GM23338 (cell line): Measurements from ENCODE around the gene IL12RB1. TPM values are rescaled to one million over a fixed set of nuclear protein-coding genes. Genes with fewer than 3 reads are reported as not detected.

Experiments used
- ATAC-seq: fragments of 200-7000 bp; cut with Tn5 transposase; 3 replicates; pipeline ENCODE4 v1.9.1; 2020
- DNase-seq: peaks from one replicate; pipeline ENCODE4 v3.0.0-alpha.2; 2015; ENCODE audit warnings: low spot score
- H2AFZ ChIP-seq: fragments of 200-600 bp; sonication (generic); 2 replicates; pipeline ENCODE4 v1.8.0; 2016; ENCODE audit warnings: antibody characterized with exemption, mild to moderate bottlenecking, moderate library complexity
- H3F3A ChIP-seq: fragments of 200-600 bp; sonication (generic); replicated peaks from 2 replicates; pipeline ENCODE4 v1.8.0; 2017; ENCODE audit warnings: antibody characterized with exemption, mixed run types, low read depth
- H3K27ac ChIP-seq: fragments of 200-600 bp; sonication (generic); 2 replicates; pipeline ENCODE4 v1.6.1; 2016; ENCODE audit warnings: low read depth
- H3K27me3 ChIP-seq: fragments of 200-600 bp; sonication (generic); 2 replicates; pipeline ENCODE4 v1.8.0; 2016; ENCODE audit warnings: mild to moderate bottlenecking, mixed run types, moderate library complexity; ENCODE audit not compliant: insufficient read depth
- H3K36me3 ChIP-seq: fragments of 200-600 bp; sonication (generic); 2 replicates; pipeline ENCODE4 v1.8.0; 2016; ENCODE audit warnings: mild to moderate bottlenecking; ENCODE audit not compliant: insufficient read depth
- H3K4me1 ChIP-seq: fragments of 200-600 bp; sonication (generic); 2 replicates; pipeline ENCODE4 v1.8.0; 2016; ENCODE audit warnings: mild to moderate bottlenecking, moderate library complexity; ENCODE audit not compliant: insufficient read depth
- H3K4me2 ChIP-seq: fragments of 200-600 bp; sonication (generic); 2 replicates; pipeline ENCODE4 v1.7.1; 2017; ENCODE audit warnings: mixed run types
- H3K4me3 ChIP-seq: fragments of 200-600 bp; sonication (generic); 2 replicates; pipeline ENCODE4 v1.6.1; 2016; ENCODE audit warnings: mixed run types
- H3K79me2 ChIP-seq: fragments of 200-600 bp; sonication (generic); replicated peaks from 2 replicates; pipeline ENCODE4 v1.8.0; 2017; ENCODE audit warnings: mild to moderate bottlenecking; ENCODE audit not compliant: insufficient read depth
- H3K9me2 ChIP-seq: fragments of 200-600 bp; sonication (generic); 2 replicates; pipeline ENCODE4 v1.8.0; 2017; ENCODE audit not compliant: insufficient read depth
- H4K20me1 ChIP-seq: fragments of 200-600 bp; sonication (generic); replicated peaks from 2 replicates; pipeline ENCODE4 v1.8.0; 2017; ENCODE audit warnings: mild to moderate bottlenecking; ENCODE audit not compliant: insufficient read depth
- H3K27ac Mint-ChIP-seq: 2 replicates; pipeline ENCODE4 v1.8.0; 2020; ENCODE audit warnings: inconsistent platforms, mild to moderate bottlenecking, moderate library complexity, mixed read lengths
- H3K27me3 Mint-ChIP-seq: 3 replicates; pipeline ENCODE4 v1.8.0; 2022; ENCODE audit warnings: low read depth, mild to moderate bottlenecking, moderate library complexity, mixed read lengths, inconsistent platforms; ENCODE audit not compliant: insufficient read depth, poor library complexity
- H3K36me3 Mint-ChIP-seq: 3 replicates; pipeline ENCODE4 v1.8.0; 2021; ENCODE audit warnings: low read depth, mild to moderate bottlenecking, inconsistent platforms, moderate library complexity, mixed read lengths
- H3K4me1 Mint-ChIP-seq: 3 replicates; pipeline ENCODE4 v1.8.0; 2020; ENCODE audit warnings: mild to moderate bottlenecking, inconsistent platforms, mixed read lengths
- H3K4me3 Mint-ChIP-seq: 3 replicates; pipeline ENCODE4 v1.8.0; 2021; ENCODE audit warnings: moderate library complexity, mild to moderate bottlenecking, inconsistent platforms, mixed read lengths
- H3K9me3 Mint-ChIP-seq: 3 replicates; pipeline ENCODE4 v1.8.0; 2020; ENCODE audit warnings: moderate library complexity, mild to moderate bottlenecking, inconsistent platforms, mixed read lengths
- CREB1 ChIP-seq: fragments of 250-450 bp; sonication (Bioruptor Pico); IDR thresholded peaks from 2 replicates; pipeline ENCODE4 v1.5.0; 2020; ENCODE audit warnings: low read depth, mild to moderate bottlenecking, moderate library complexity
- EZH2 ChIP-seq: fragments of 200-600 bp; sonication (generic); IDR thresholded peaks from one replicate; pipeline ENCODE4 v1.8.0; 2017; ENCODE audit warnings: antibody characterized with exemption, mild to moderate bottlenecking, low read depth; ENCODE audit not compliant: unreplicated experiment
- EZH2phosphoT487 ChIP-seq: fragments of 200-600 bp; sonication (generic); IDR thresholded peaks from one replicate; pipeline ENCODE4 v1.8.1; 2018; ENCODE audit warnings: antibody characterized with exemption; ENCODE audit not compliant: unreplicated experiment
- NANOG ChIP-seq: IDR thresholded peaks from 2 replicates; pipeline ENCODE4 v1.6.1; 2016; ENCODE audit warnings: antibody characterized with exemption, borderline replicate concordance
- POLR2AphosphoS5 ChIP-seq: IDR thresholded peaks from 2 replicates; pipeline ENCODE4 v1.6.1; 2016; ENCODE audit warnings: antibody characterized with exemption, low read depth
- STAT1 ChIP-seq: IDR thresholded peaks from one replicate; pipeline ENCODE4 v1.6.1; 2016; ENCODE audit warnings: antibody characterized with exemption; ENCODE audit not compliant: unreplicated experiment
- polyA plus RNA-seq: library from polyadenylated mRNA; unstranded; fragments of >200 nt; fragmentation: Nextera tagmentation; extraction: Ambion mirVana; gene quantifications from 2 replicates; pipeline ENCODE4 v1.2.1, GENCODE V29; 2016
- total RNA-seq: library from RNA; depleted of rRNA; stranded (reverse); fragments of >200 nt; shearing (Covaris generic); gene quantifications from 2 replicates; pipeline ENCODE4 v1.2.3, GENCODE V29; 2014
- TF ChIP-seq, protein P1 (sequence below): IDR thresholded peaks from 2 replicates; pipeline ENCODE4 v1.6.1; 2016; ENCODE audit warnings: antibody characterized with exemption
- TF ChIP-seq, protein P2 (sequence below): IDR thresholded peaks from one replicate; pipeline ENCODE4 v1.6.1; 2018; ENCODE audit warnings: antibody characterized with exemption; ENCODE audit not compliant: unreplicated experiment
- TF ChIP-seq, protein P3 (sequence below), 2 experiments: fragments of 200-600 bp in 1 of 2; sonication (generic) in 1 of 2; conservative IDR thresholded peaks; 2 replicates each; pipeline versions ENCODE4 v1.5.1 to v1.6.1; 2016 to 2017; ENCODE audit warnings: antibody characterized with exemption in 2 of 2, low read depth in 2 of 2, mild to moderate bottlenecking in 2 of 2, moderate library complexity in 1 of 2

The IL12RB1 gene
- total and polyA plus RNA-seq, 2 experiments from 2014 or later: not detected

DNA sequence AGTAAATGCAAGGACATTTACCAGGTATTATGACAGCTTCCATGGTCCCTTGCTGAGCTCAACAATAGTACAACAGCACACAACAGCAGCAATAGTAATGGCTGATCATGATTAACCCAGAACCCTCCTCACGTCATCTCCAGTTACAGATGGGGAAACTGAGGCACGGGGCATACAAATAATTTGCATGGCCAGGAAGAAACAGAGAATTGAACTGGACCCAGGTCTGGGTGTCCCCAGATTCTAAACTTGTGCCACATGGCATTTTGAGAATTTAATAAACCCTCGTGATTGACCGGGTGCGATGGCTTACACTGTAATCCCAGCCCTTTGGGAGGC is 18.0 kb upstream of the IL12RB1 start:
- Mint-ChIP-seq H3K9me3 (no peaks in the 10 kb centered on the region), H3K27me3 (peaks cover 21% of the 10 kb centered on the region), H3K27ac (peak overlapping the region; percentile 93), H3K4me3 (peak overlapping the region; percentile 75), H3K4me1 (peaks cover 11% of the 10 kb centered on the region), H3K36me3 (no peaks in the 10 kb centered on the region; the same call in 2 of the 3 replicates)
- Histone ChIP-seq H2AFZ (peak overlapping the region; percentile 92), H3F3A (0 out of 2 replicates have a peak, but pooled peaks cover 4% of the 10 kb centered on the region), H3K4me1 (no peaks in the 10 kb centered on the region; the same call in 1 of the 2 replicates), H3K36me3 (no peaks in the 10 kb centered on the region), H3K4me3 (peak overlapping the region; percentile 59), H3K27me3 (peaks cover 16% of the 10 kb centered on the region), H3K9me2 (no peaks in the 10 kb centered on the region), H3K4me2 (peak overlapping the region; percentile 79), H3K79me2 (no peaks in the 10 kb centered on the region), H4K20me1 (no peaks in the 10 kb centered on the region), H3K27ac (no peak overlapping the region)
- no peak for TF ChIP-seq EZH2phosphoT487
- TF ChIP-seq POLR2AphosphoS5: no peak
- TF ChIP-seq, protein P1, sequence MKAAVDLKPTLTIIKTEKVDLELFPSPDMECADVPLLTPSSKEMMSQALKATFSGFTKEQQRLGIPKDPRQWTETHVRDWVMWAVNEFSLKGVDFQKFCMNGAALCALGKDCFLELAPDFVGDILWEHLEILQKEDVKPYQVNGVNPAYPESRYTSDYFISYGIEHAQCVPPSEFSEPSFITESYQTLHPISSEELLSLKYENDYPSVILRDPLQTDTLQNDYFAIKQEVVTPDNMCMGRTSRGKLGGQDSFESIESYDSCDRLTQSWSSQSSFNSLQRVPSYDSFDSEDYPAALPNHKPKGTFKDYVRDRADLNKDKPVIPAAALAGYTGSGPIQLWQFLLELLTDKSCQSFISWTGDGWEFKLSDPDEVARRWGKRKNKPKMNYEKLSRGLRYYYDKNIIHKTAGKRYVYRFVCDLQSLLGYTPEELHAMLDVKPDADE: no peak
- TF ChIP-seq, protein P2, sequence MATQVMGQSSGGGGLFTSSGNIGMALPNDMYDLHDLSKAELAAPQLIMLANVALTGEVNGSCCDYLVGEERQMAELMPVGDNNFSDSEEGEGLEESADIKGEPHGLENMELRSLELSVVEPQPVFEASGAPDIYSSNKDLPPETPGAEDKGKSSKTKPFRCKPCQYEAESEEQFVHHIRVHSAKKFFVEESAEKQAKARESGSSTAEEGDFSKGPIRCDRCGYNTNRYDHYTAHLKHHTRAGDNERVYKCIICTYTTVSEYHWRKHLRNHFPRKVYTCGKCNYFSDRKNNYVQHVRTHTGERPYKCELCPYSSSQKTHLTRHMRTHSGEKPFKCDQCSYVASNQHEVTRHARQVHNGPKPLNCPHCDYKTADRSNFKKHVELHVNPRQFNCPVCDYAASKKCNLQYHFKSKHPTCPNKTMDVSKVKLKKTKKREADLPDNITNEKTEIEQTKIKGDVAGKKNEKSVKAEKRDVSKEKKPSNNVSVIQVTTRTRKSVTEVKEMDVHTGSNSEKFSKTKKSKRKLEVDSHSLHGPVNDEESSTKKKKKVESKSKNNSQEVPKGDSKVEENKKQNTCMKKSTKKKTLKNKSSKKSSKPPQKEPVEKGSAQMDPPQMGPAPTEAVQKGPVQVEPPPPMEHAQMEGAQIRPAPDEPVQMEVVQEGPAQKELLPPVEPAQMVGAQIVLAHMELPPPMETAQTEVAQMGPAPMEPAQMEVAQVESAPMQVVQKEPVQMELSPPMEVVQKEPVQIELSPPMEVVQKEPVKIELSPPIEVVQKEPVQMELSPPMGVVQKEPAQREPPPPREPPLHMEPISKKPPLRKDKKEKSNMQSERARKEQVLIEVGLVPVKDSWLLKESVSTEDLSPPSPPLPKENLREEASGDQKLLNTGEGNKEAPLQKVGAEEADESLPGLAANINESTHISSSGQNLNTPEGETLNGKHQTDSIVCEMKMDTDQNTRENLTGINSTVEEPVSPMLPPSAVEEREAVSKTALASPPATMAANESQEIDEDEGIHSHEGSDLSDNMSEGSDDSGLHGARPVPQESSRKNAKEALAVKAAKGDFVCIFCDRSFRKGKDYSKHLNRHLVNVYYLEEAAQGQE: no peak
- TF ChIP-seq CREB1 (CRISPR knock-in tag): no peak
- TF ChIP-seq STAT1: no peak
- TF ChIP-seq NANOG: no peak
- TF ChIP-seq, protein P3, sequence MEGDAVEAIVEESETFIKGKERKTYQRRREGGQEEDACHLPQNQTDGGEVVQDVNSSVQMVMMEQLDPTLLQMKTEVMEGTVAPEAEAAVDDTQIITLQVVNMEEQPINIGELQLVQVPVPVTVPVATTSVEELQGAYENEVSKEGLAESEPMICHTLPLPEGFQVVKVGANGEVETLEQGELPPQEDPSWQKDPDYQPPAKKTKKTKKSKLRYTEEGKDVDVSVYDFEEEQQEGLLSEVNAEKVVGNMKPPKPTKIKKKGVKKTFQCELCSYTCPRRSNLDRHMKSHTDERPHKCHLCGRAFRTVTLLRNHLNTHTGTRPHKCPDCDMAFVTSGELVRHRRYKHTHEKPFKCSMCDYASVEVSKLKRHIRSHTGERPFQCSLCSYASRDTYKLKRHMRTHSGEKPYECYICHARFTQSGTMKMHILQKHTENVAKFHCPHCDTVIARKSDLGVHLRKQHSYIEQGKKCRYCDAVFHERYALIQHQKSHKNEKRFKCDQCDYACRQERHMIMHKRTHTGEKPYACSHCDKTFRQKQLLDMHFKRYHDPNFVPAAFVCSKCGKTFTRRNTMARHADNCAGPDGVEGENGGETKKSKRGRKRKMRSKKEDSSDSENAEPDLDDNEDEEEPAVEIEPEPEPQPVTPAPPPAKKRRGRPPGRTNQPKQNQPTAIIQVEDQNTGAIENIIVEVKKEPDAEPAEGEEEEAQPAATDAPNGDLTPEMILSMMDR (conservative IDR thresholded peaks at IDR 0.05; ENCODE audit: low read depth in 2 of 2): no peak
- TF ChIP-seq EZH2: no peak
- ATAC-seq: peak; percentile 24
- DNase-seq: no peak

DNA sequence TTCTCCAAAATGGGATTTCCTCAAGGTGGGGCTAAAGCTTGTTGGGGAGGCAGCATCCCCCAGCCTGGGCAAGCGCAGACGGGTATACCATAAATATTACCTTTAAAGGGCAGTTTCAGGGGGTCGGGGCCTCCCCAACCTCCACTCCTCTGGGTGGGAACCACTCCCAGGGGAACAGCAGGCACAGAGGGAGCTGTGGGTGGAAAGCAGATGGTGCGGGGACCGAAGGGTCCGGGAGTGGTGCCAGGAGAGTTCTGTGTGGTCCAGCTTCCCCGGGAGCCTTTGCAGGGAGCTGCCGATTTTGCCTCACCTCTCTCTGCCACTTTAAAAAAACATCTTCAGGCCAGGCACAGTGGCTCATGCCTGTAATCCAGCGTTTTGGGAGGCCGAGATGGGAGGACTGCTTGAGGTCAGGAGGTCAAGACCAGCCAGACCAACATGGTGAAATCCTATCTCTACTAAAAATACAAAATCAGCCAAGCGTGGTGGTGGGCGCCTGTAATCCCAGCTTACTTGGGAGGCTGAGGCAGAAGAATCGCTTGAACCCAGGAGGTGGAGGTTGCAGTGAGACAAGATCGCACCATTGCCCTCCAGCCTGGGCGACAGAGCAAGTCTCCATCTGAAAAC is 16.3 kb upstream of the IL12RB1 start:
- ATAC-seq (no peak), DNase-seq (no peak)
- no peak overlapping the region for H3K4me2 ChIP-seq
- no peaks in the 10 kb centered on the region for H4K20me1 ChIP-seq
- H3F3A ChIP-seq: peaks cover 8% of the 10 kb centered on the region; the same call in 1 of the 2 replicates
- H3K36me3 ChIP-seq: no peaks in the 10 kb centered on the region
- Mint-ChIP-seq H3K36me3 (no peaks in the 10 kb centered on the region), H3K4me1 (peaks cover 15% of the 10 kb centered on the region), H3K27ac (no peak overlapping the region), H3K9me3 (no peaks in the 10 kb centered on the region), H3K4me3 (no peak overlapping the region), H3K27me3 (peaks cover 19% of the 10 kb centered on the region)
- H3K4me1 ChIP-seq: peaks cover 7% of the 10 kb centered on the region; the same call in 1 of the 2 replicates
- no peaks in the 10 kb centered on the region for H3K79me2 ChIP-seq
- H2AFZ ChIP-seq: no peak overlapping the region
- peaks cover 15% of the 10 kb centered on the region; the same call in 1 of the 2 replicates for H3K27me3 ChIP-seq
- no peak overlapping the region for H3K4me3 ChIP-seq
- no peaks in the 10 kb centered on the region for H3K9me2 ChIP-seq
- no peak overlapping the region for H3K27ac ChIP-seq
- no peak for TF ChIP-seq EZH2
